K562 (cell line): ENCODE results near the gene RPH3AL. TPM values are rescaled to one million over a fixed set of nuclear protein-coding genes. Genes with fewer than 3 reads are reported as not detected.

Experiments
- ATAC-seq: fragments of 200-7000 bp; cut with Tn5 transposase; 3 replicates; pipeline ENCODE4 v1.9.1; 2020; ENCODE audit warnings: moderate library complexity
- BruUV-seq: library from RNA; stranded (reverse); fragments of 400-500 nt; replicated peaks from 2 replicates; lab custom pipeline; 2021; lab: Mats Ljungman, UMichigan
- CTCF ChIA-PET: fragments of 300-600 bp; formaldehyde crosslinking; extraction: SDS; loops from one replicate; lab custom pipeline; 2021; ENCODE audit warnings: low intra/inter-chr PET ratio; lab: Yijun Ruan, JAX
- POLR2A ChIA-PET: fragments of 300-600, 350-650 bp; sonication (Branson Sonifier 250); formaldehyde crosslinking; extraction: SDS; loops from one replicate; lab custom pipeline; 2021; ENCODE audit warnings: antibody characterized with exemption, inconsistent platforms; lab: Yijun Ruan, JAX
- DNase-seq, 4 experiments: peaks; one replicate each; pipeline versions ENCODE4 v3.0.0 to v3.0.0-alpha.2; 2011 to 2018; ENCODE audit warnings: low spot score in 3 of 4, mixed read lengths in 3 of 4; ENCODE audit errors: extremely low read depth in 1 of 4
- FAIRE-seq: peaks from 2 replicates; lab custom pipeline; 2011; peaks lifted over from hg19 to GRCh38; lab: Jason Lieb, UNC
- H2AFZ ChIP-seq: 2 replicates; pipeline ENCODE4 v1.6.0; 2011; ENCODE audit warnings: low read depth, low read length, control low read depth, inconsistent platforms
- H3K27ac ChIP-seq: fragments of 200-600 bp; 3 replicates; pipeline ENCODE4 v1.8.0; 2011; ENCODE audit warnings: low read depth, mild to moderate bottlenecking, control low read depth, inconsistent platforms, low read length, moderate library complexity, mixed read lengths; ENCODE audit errors: extremely low read depth
- H3K27me3 ChIP-seq, 2 experiments: fragments of 300-600 bp in 1 of 2; 2 replicates in 1 of 2; 3 replicates in 1 of 2; pipeline versions ENCODE4 v1.6.0 to v1.8.0; 2011; ENCODE audit warnings: inconsistent platforms in 2 of 2, low read length in 2 of 2, mild to moderate bottlenecking in 1 of 2, mixed read lengths in 1 of 2, moderate library complexity in 1 of 2; ENCODE audit not compliant: control insufficient read depth in 2 of 2, insufficient read depth in 2 of 2
- H3K36me3 ChIP-seq: fragments of 300-600 bp; 3 replicates; pipeline ENCODE4 v1.8.0; 2011; ENCODE audit warnings: mild to moderate bottlenecking, low read length, inconsistent platforms; ENCODE audit not compliant: control insufficient read depth, insufficient read depth
- H3K4me1 ChIP-seq, 2 experiments: fragments of 200-600 bp in 1 of 2; replicated peaks in 1 of 2; 2 replicates in 1 of 2; 3 replicates in 1 of 2; pipeline versions ENCODE4 v1.5.1 to v1.8.0; 2011; ENCODE audit warnings: inconsistent platforms in 2 of 2, low read length in 2 of 2, mild to moderate bottlenecking in 1 of 2, mixed read lengths in 1 of 2, moderate library complexity in 1 of 2; ENCODE audit not compliant: control insufficient read depth in 2 of 2, insufficient read depth in 2 of 2
- H3K4me2 ChIP-seq: 2 replicates; pipeline ENCODE4 v1.6.1; 2011; ENCODE audit warnings: low read length, control low read depth, inconsistent platforms, mixed read lengths; ENCODE audit not compliant: insufficient read depth
- H3K4me3 ChIP-seq: fragments of 200-600 bp; sonication (generic), shearing (Covaris generic); 2 replicates; pipeline ENCODE4 v1.5.1; 2016; ENCODE audit warnings: control low read depth, inconsistent platforms
- H3K79me2 ChIP-seq: fragments of 200-600 bp; 3 replicates; pipeline ENCODE4 v1.8.0; 2011; ENCODE audit warnings: low read length, inconsistent platforms; ENCODE audit not compliant: control insufficient read depth, insufficient read depth
- H3K9ac ChIP-seq, 2 experiments: 2 replicates each; pipeline versions ENCODE4 v1.6.0 to v1.6.1; 2011; ENCODE audit warnings: low read depth in 2 of 2, low read length in 2 of 2, control low read depth in 1 of 2, inconsistent platforms in 1 of 2, mild to moderate bottlenecking in 1 of 2, mixed read lengths in 1 of 2; ENCODE audit not compliant: insufficient read depth in 1 of 2
- H3K9me1 ChIP-seq: one replicate; pipeline ENCODE4 v1.6.0; 2011; ENCODE audit warnings: inconsistent platforms, mild to moderate bottlenecking, low read length, moderate library complexity; ENCODE audit not compliant: control insufficient read depth, insufficient read depth
- H3K9me3 ChIP-seq: replicated peaks from 2 replicates; pipeline ENCODE4 v1.5.1; 2011; ENCODE audit warnings: low read depth, low read length, inconsistent platforms; ENCODE audit not compliant: control insufficient read depth, insufficient read depth
- H4K20me1 ChIP-seq: replicated peaks from 2 replicates; pipeline ENCODE4 v1.6.1; 2011; ENCODE audit warnings: low read length, inconsistent platforms, mixed read lengths; ENCODE audit not compliant: control insufficient read depth, insufficient read depth
- ADNP ChIP-seq: fragments of 200-800 bp; sonication (Bioruptor generic); IDR thresholded peaks from 2 replicates; pipeline ENCODE4 v1.6.1; 2016; ENCODE audit warnings: missing genetic modification characterization, missing compliant biosample characterization
- HCFC1 ChIP-seq: IDR thresholded peaks from 2 replicates; pipeline ENCODE4 v1.6.1; 2012; ENCODE audit warnings: low read depth, low read length, improper control_type of control experiment
- MAFF ChIP-seq: IDR thresholded peaks from 2 replicates; pipeline ENCODE4 v1.6.1; 2012; ENCODE audit warnings: low read length, improper control_type of control experiment
- MCM5 ChIP-seq: fragments of 450-650 bp; IDR thresholded peaks from 2 replicates; pipeline ENCODE4 v1.6.1; 2016; ENCODE audit warnings: low read depth
- POLR2AphosphoS5 ChIP-seq: IDR thresholded peaks from 2 replicates; pipeline ENCODE4 v1.6.1; 2011; ENCODE audit warnings: mild to moderate bottlenecking, low read depth, low read length, moderate library complexity; ENCODE audit not compliant: control insufficient read depth, insufficient read depth
- RBM25 ChIP-seq: fragments of 200-400 bp; formaldehyde crosslinking; IDR thresholded peaks from 2 replicates; pipeline ENCODE4 v1.6.1; 2018; ENCODE audit warnings: low read length, low read depth, moderate library complexity; ENCODE audit not compliant: severe bottlenecking
- TAF15 ChIP-seq: fragments of 200-400 bp; formaldehyde crosslinking; IDR thresholded peaks from 2 replicates; pipeline ENCODE4 v1.6.1; 2017; ENCODE audit warnings: mild to moderate bottlenecking, low read depth, low read length, moderate library complexity
- ZNF239 ChIP-seq: fragments of 250-450 bp; sonication (Bioruptor Pico); IDR thresholded peaks from 2 replicates; pipeline ENCODE4 v1.4.0; 2020; ENCODE audit warnings: mild to moderate bottlenecking
- WGBS: fragments of 100-300 bp; shearing (Covaris generic); methylation state at CpG from one replicate; pipeline ENCODE4 v1.1.6; 2016; ENCODE audit warnings: low coverage, mixed read lengths; ENCODE audit not compliant: insufficient coverage; ENCODE audit errors: missing lambda C conversion rate; 5-methylcytosine and 5-hydroxymethylcytosine counted together
- in situ Hi-C: fragments of 300-500 bp; cut with MboI; formaldehyde crosslinking; loops from 4 replicates; pipeline ENCODE4 v1.15.0; 2018; ENCODE audit warnings: inconsistent platforms, mixed read lengths
- intact Hi-C: fragments of 100-400 bp; cut with micrococcal nuclease; formaldehyde crosslinking; loops from 2 replicates; pipeline ENCODE4 v1.14.2; 2022
- polyA plus RNA-seq, 8 experiments: library from polyadenylated mRNA; depleted of rRNA in 4 of 8; stranded (reverse) in 5 of 8; unstranded in 3 of 8; fragments of >200 nt; fragmentation: Nextera tagmentation in 2 of 8; fragmentation: Illumina TruSeq in 1 of 8; extraction: Ambion mirVana in 2 of 8; extraction: Trizol in 1 of 8; gene quantifications; 2 replicates each; pipeline versions ENCODE4 v1.2.1 to v1.2.3, GENCODE V29; 2011 to 2014; ENCODE audit warnings: inconsistent platforms in 1 of 8, missing spikeins in 1 of 8
- total RNA-seq, 7 experiments: library from RNA; depleted of rRNA in 6 of 7; stranded (reverse); fragments of >200 nt in 6 of 7; fragmentation: Illumina TruSeq in 2 of 7; extraction: Trizol in 2 of 7; gene quantifications; 2 replicates each; pipeline versions ENCODE4 v1.2.1 to v1.2.3, GENCODE V29; 2011 to 2021; ENCODE audit warnings: low replicate concordance in 1 of 7
- TF ChIP-seq, protein P1 (sequence below), 3 experiments: IDR thresholded peaks in 2 of 3; conservative IDR thresholded peaks in 1 of 3; 2 replicates each; pipeline ENCODE4 v1.5.1; 2011 to 2012; ENCODE audit warnings: low read length in 3 of 3, mild to moderate bottlenecking in 3 of 3, control low read depth in 2 of 3, improper control_type of control experiment in 1 of 3, inconsistent platforms in 1 of 3, low read depth in 1 of 3, mixed read lengths in 1 of 3, moderate library complexity in 1 of 3; ENCODE audit not compliant: insufficient read depth in 2 of 3
- TF ChIP-seq, protein P2 (sequence below): fragments of 450-650 bp; IDR thresholded peaks from 2 replicates; pipeline ENCODE4 v1.6.1; 2016; ENCODE audit warnings: low read depth, mild to moderate bottlenecking, moderate library complexity

Gene RPH3AL
- total and polyA plus RNA-seq, 9 of the 15 experiments (the other 6 are each of a cell fraction or from before 2014, with no cell fraction given): 0.18 to 1.7 (median 0.39) TPM

DNA sequence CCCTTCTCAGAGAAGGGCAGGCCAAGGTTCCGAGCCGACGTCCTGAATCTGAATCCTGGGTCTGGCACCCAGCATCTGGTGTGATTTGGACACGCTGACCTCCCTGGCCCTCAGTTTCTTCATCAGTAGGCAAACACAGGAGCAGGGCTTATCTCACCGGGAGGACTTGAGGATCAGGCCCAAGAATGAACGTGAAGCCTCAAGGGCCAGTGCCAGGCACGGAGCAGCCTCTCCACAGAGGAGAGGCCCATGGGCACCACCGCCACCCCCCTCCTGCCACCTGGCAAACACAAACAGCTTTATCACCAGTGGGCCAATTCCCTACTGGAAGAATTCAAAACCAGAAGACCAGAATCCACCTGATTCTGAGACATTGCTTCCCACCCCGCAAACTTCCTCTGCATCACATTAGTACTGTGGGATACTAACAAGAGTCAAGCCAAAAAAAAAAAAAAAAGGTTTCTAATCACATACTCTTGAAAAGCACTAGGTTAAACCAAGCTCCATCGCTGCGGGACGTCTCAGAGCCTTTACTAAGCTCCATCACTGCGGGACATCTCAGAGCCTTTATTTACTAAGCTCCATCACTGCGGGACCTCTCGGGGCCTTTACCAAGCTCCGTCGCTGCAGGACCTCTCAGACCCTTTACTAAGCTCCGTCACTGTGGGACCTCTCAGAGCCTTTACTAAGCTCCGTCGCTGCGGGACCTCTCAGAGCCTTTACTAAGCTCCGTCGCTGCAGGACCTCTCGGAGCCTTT is 103.2 kb downstream of the RPH3AL start:
- intact Hi-C loops (no loop called here), in situ Hi-C loops (no loop called here)
- H3K4me1 ChIP-seq: no peaks in the 10 kb centered on the region
- no peak overlapping the region for H3K4me2 ChIP-seq
- WGBS: 19% methylated on average over 21 of the region's 24 CpGs
- BruUV-seq: no TSS peak
- DNase-seq: no peak
- no peak overlapping the region for H3K27ac ChIP-seq
- no peak overlapping the region for H3K4me3 ChIP-seq
- no peak for ATAC-seq
- H4K20me1 ChIP-seq: no peaks in the 10 kb centered on the region
- no peak overlapping the region for H3K9ac ChIP-seq
- H3K9me3 ChIP-seq: no peaks in the 10 kb centered on the region
- CTCF ChIA-PET: no interaction called here
- POLR2A ChIA-PET: no interaction called here
- no peaks in the 10 kb centered on the region for H3K79me2 ChIP-seq
- no peaks in the 10 kb centered on the region for H3K36me3 ChIP-seq
- no peak overlapping the region for H2AFZ ChIP-seq
- no peak for FAIRE-seq
- H3K27me3 ChIP-seq: peaks cover 0 to 28% of the 10 kb centered on the region in 2 experiments; a peak in 2 of 5 replicates
- H3K9me1 ChIP-seq: no peaks in the 10 kb centered on the region
- TF ChIP-seq MAFF (no peak), HCFC1 (no peak), MCM5 (no peak), RBM25 (peak; percentile 39), ZNF239 (CRISPR knock-in tag) (peak; percentile 73), POLR2AphosphoS5 (no peak), ADNP (tag) (no peak), TAF15 (no peak)
- TF ChIP-seq, protein P1, sequence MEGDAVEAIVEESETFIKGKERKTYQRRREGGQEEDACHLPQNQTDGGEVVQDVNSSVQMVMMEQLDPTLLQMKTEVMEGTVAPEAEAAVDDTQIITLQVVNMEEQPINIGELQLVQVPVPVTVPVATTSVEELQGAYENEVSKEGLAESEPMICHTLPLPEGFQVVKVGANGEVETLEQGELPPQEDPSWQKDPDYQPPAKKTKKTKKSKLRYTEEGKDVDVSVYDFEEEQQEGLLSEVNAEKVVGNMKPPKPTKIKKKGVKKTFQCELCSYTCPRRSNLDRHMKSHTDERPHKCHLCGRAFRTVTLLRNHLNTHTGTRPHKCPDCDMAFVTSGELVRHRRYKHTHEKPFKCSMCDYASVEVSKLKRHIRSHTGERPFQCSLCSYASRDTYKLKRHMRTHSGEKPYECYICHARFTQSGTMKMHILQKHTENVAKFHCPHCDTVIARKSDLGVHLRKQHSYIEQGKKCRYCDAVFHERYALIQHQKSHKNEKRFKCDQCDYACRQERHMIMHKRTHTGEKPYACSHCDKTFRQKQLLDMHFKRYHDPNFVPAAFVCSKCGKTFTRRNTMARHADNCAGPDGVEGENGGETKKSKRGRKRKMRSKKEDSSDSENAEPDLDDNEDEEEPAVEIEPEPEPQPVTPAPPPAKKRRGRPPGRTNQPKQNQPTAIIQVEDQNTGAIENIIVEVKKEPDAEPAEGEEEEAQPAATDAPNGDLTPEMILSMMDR (IDR thresholded peaks at IDR 0.05 in 2 of 3, conservative IDR thresholded peaks at IDR 0.05 in 1 of 3; ENCODE audit: insufficient read depth in 2 of 3, low read depth in 1 of 3, low read length in 3 of 3): no peak
- TF ChIP-seq, protein P2, sequence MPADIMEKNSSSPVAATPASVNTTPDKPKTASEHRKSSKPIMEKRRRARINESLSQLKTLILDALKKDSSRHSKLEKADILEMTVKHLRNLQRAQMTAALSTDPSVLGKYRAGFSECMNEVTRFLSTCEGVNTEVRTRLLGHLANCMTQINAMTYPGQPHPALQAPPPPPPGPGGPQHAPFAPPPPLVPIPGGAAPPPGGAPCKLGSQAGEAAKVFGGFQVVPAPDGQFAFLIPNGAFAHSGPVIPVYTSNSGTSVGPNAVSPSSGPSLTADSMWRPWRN: no peak
